Mucosa of descending colon (tissue), 3 donors: ENCODE data around the gene DNAI7. TPM values are rescaled to one million over a fixed set of nuclear protein-coding genes. Genes with fewer than 3 reads are reported as not detected.

ENCODE experiments used
- ATAC-seq: fragments of 200-7000 bp; cut with Tn5 transposase; one replicate; pipeline ENCODE4 v1.9.1; 2020; ENCODE audit warnings: mild to moderate bottlenecking, moderate library complexity
- DNase-seq, 3 donors: peaks; one replicate each; pipeline ENCODE4 v3.0.0-alpha.2; 2020
- H3K36me3 ChIP-seq: fragments of 200-600 bp; one replicate; pipeline ENCODE4 v1.8.0; 2021; ENCODE audit warnings: low read depth, mild to moderate bottlenecking
- H3K4me1 ChIP-seq: fragments of 200-600 bp; one replicate; pipeline ENCODE4 v1.8.0; 2021; ENCODE audit warnings: low read depth, mild to moderate bottlenecking
- H3K4me3 ChIP-seq: fragments of 200-600 bp; one replicate; pipeline ENCODE4 v1.8.0; 2021; ENCODE audit warnings: mild to moderate bottlenecking
- H3K9me3 ChIP-seq: fragments of 200-600 bp; one replicate; pipeline ENCODE4 v1.8.0; 2021; ENCODE audit warnings: mild to moderate bottlenecking
- CTCF ChIP-seq: fragments of 200-600 bp; IDR thresholded peaks from one replicate; pipeline ENCODE4 v1.8.0; 2022; ENCODE audit warnings: antibody characterized with exemption, mild to moderate bottlenecking
- intact Hi-C, 2 donors: fragments of 100-400 bp; cut with DNase I in 1 of 2; cut with micrococcal nuclease in 1 of 2; formaldehyde crosslinking; loops; one replicate each; pipeline versions ENCODE4 v1.11.0 to v1.11.1; 2022; cut with DNase I, micrococcal nuclease
- long read RNA-seq, 2 donors: library from polyadenylated mRNA; unstranded; transcript quantifications; one replicate each; pipeline ENCODE4 v2.0.0, GENCODE V29; 2019 to 2021
- total RNA-seq, 3 donors: library from RNA; stranded (reverse); fragmentation: NEBNext Ultra II Directional in 2 of 3; extraction: Animal tissue kit (Norgen Biotek cat#: 25700) in 2 of 3; gene quantifications; one replicate each; pipeline versions ENCODE4 v1.2.1 to v1.2.4, GENCODE V29; 2021 to 2023
- donor health status: DM: no; HTN: no; CAD: no; lungs with moderate emphysema.
- donor health status: DM: no; HTN: no; CAD: no.
- donor health status: DM: no; HTN: yes; CAD: no.

Gene DNAI7
- 1 to 10 TPM in 1 of 3 donors, not detected in 2; 1.0 TPM for total RNA-seq
- long read RNA-seq, donor 1: 0 reads
- long read RNA-seq, donor 2, partial matches to known transcripts: 0 of 1 reads
- long read RNA-seq, donor 2, other reads (novel, unspliced or antisense): 1 of 1 reads

GRCh38 chr12:25195056-25195971 is at the start of gene DNAI7, which contains the start of gene ETFRF1:
Gene DNAI7 (minus strand): TSS chr12:25195160. CDS start chr12:25195078, 82 bp downstream.
Gene ETFRF1 (plus strand): TSS chr12:25195237. CDS start chr12:25203957, 8,720 bp downstream.
- DNase-seq (peak; percentile 98 to 100 (median 99)), ATAC-seq (peak; percentile 100)
- H3K9me3 ChIP-seq: no peaks in the 10 kb centered on the region
- no peak for TF ChIP-seq CTCF
- peaks cover 4% of the 10 kb centered on the region for H3K4me1 ChIP-seq
- no peaks in the 10 kb centered on the region for H3K36me3 ChIP-seq
- intact Hi-C loops: no loop called here
- H3K4me3 ChIP-seq: peak within 1 kb of the TSS; percentile 54

- intact Hi-C loops: no loop called here
- no peaks in the 10 kb centered on the region for H3K9me3 ChIP-seq
- no peak overlapping the region for H3K4me3 ChIP-seq
- TF ChIP-seq CTCF: no peak
- ATAC-seq (no peak), DNase-seq (no peak)
- peaks cover 5% of the 10 kb centered on the region for H3K4me1 ChIP-seq
- no peaks in the 10 kb centered on the region for H3K36me3 ChIP-seq
Measured at GRCh38 chr12:25243680-25243990, 48.7 kb upstream of the DNAI7 start.

- no peak overlapping the region for H3K4me3 ChIP-seq
- intact Hi-C loops: no loop called here
- H3K9me3 ChIP-seq: no peaks in the 10 kb centered on the region
- H3K36me3 ChIP-seq: no peaks in the 10 kb centered on the region
- no peak for TF ChIP-seq CTCF
- peaks cover 5% of the 10 kb centered on the region for H3K4me1 ChIP-seq
- ATAC-seq (peak; percentile 96), DNase-seq (peak in 1 of 3 donors; percentile 37)
Measured at GRCh38 chr12:25242981-25243679, 48.2 kb upstream of the DNAI7 start.

- no peaks in the 10 kb centered on the region for H3K9me3 ChIP-seq
- peak; percentile 47 for ATAC-seq
- H3K4me1 ChIP-seq: peaks cover 5% of the 10 kb centered on the region
- no peaks in the 10 kb centered on the region for H3K36me3 ChIP-seq
- no peak for DNase-seq
- no peak overlapping the region for H3K4me3 ChIP-seq
- intact Hi-C loops: no loop called here
- no peak for TF ChIP-seq CTCF
Measured at GRCh38 chr12:25241167-25242020, 46.4 kb upstream of the DNAI7 start.

- ATAC-seq (no peak), DNase-seq (no peak)
- intact Hi-C loops: no loop called here
- Histone ChIP-seq H3K9me3 (no peaks in the 10 kb centered on the region), H3K4me1 (no peaks in the 10 kb centered on the region), H3K4me3 (no peak overlapping the region), H3K36me3 (no peaks in the 10 kb centered on the region)
- TF ChIP-seq CTCF: no peak
Measured at GRCh38 chr12:25236626-25237025, 41.7 kb upstream of the DNAI7 start.
